ENCODE measurements around the gene RMC1. TPM values are rescaled to one million over a fixed set of nuclear protein-coding genes. Genes with fewer than 3 reads are reported as not detected.
A peak's percentile ranks its signal among the peaks of the same experiment; 100 is the strongest.
"Not testable (repeated sequence)": the region's sequence is repeated elsewhere in the genome, so short reads cannot be mapped to it uniquely, and the experiment has no call there.

RMC1 gene
- total and polyA plus RNA-seq, 2 donors, result 22.5 to 67.6 TPM

DNA sequence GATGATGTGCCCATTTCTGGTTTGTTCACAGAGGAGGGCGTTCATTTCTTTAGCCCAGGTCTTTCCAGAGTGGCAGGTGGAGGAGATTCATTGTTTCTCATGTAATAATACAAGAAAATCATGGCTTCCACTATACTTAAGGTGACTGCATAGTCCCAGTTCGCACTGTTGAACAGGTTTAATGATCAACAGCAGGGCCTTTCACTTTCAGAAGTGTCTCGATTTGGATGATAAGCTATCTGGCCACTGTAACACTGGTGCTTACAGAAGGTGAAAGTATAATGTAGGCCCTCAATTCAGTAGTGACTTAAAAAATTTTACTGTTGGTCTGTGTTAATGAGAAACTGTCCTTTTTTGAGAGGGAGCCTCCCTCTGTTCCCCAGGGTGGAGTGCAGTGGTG lies 1.4 kb downstream of the RMC1 start:
- no peak for DNase-seq (ENCODE audit: low read depth in 6 of 9, low spot score in 9 of 9)
- peaks cover 18% of the 10 kb centered on the region in 2 donors for H3K4me1 ChIP-seq (ENCODE audit: control insufficient read depth in 2 of 2, insufficient read depth in 2 of 2, low read length in 2 of 2)
- WGBS, result 86% methylated on average over 3 of the region's 3 CpGs
- peak overlapping the region in 1 of 2 donors; percentile 70 for H3K4me3 ChIP-seq (ENCODE audit: low read length in 2 of 2)
- no peaks in the 10 kb centered on the region for H3K27me3 ChIP-seq (ENCODE audit: control insufficient read depth in 2 of 2, insufficient read depth in 1 of 2, low read length in 1 of 2)
- peaks cover 21 to 31% of the 10 kb centered on the region in 2 donors for H3K36me3 ChIP-seq (ENCODE audit: control insufficient read depth in 2 of 2, insufficient read depth in 2 of 2, low read length in 1 of 2)
- H3K27ac ChIP-seq (ENCODE audit: low read depth in 1 of 2, low read length in 1 of 2), result no peak overlapping the region
- H3K9me3 ChIP-seq (ENCODE audit: control insufficient read depth in 2 of 2, insufficient read depth in 1 of 2, low read length in 1 of 2), result no peaks in the 10 kb centered on the region

DNA sequence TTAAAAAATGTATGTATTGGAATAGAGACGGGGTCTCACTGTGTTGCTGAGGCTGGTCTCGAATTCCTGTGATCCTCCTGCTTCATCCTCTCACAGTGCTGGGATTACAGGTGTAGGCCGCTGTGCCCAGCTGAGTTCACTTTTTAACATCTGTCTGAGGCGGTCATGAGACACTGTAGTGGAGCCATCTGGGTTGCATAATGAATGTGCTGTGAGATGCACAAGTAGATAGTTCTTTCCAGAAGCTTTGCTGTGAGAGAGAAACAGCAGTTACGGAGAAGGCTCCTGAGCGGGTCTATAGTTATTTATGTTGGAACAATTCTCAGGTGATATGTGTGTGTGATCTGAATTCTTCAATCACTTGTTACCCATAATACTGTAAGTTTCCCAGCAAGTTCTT lies 3.1 kb downstream of the RMC1 start:
- WGBS, result 98% methylated on average over 6 of the region's 6 CpGs
- no peak for DNase-seq (ENCODE audit: low read depth in 6 of 9, low spot score in 9 of 9)
- H3K36me3 ChIP-seq (ENCODE audit: control insufficient read depth in 2 of 2, insufficient read depth in 2 of 2, low read length in 1 of 2), result peaks cover 34 to 47% of the 10 kb centered on the region in 2 donors
- no peak overlapping the region for H3K27ac ChIP-seq (ENCODE audit: low read depth in 1 of 2, low read length in 1 of 2)
- H3K27me3 ChIP-seq (ENCODE audit: control insufficient read depth in 2 of 2, insufficient read depth in 1 of 2, low read length in 1 of 2), result no peaks in the 10 kb centered on the region
- H3K4me3 ChIP-seq (ENCODE audit: low read length in 2 of 2), result no peak overlapping the region
- H3K4me1 ChIP-seq (ENCODE audit: control insufficient read depth in 2 of 2, insufficient read depth in 2 of 2, low read length in 2 of 2), result peaks cover 18% of the 10 kb centered on the region in 2 donors
- H3K9me3 ChIP-seq (ENCODE audit: control insufficient read depth in 2 of 2, insufficient read depth in 1 of 2, low read length in 1 of 2), result no peaks in the 10 kb centered on the region

- not testable (repeated sequence) for H3K4me3 ChIP-seq (ENCODE audit: low read length in 2 of 2); H3K27ac ChIP-seq (ENCODE audit: low read depth in 1 of 2, low read length in 1 of 2); H3K9me3 ChIP-seq (ENCODE audit: control insufficient read depth in 2 of 2, insufficient read depth in 1 of 2, low read length in 1 of 2); H3K4me1 ChIP-seq (ENCODE audit: control insufficient read depth in 2 of 2, insufficient read depth in 2 of 2, low read length in 2 of 2); H3K27me3 ChIP-seq (ENCODE audit: control insufficient read depth in 2 of 2, insufficient read depth in 1 of 2, low read length in 1 of 2); DNase-seq (ENCODE audit: low read depth in 6 of 9, low spot score in 9 of 9)
- H3K36me3 ChIP-seq (ENCODE audit: control insufficient read depth in 2 of 2, insufficient read depth in 2 of 2, low read length in 1 of 2), result peaks cover 40 to 62% of the 10 kb centered on the region in 2 donors
- WGBS, result 96% methylated on average over 2 of the region's 2 CpGs
Observed at GRCh38 chr18:23510923-23511322, 7.6 kb downstream of the RMC1 start.

GRCh38 chr18:23512216-23512615 lies 8.9 kb downstream of the RMC1 start:
- not testable (repeated sequence) for H3K9me3 ChIP-seq (ENCODE audit: control insufficient read depth in 2 of 2, insufficient read depth in 1 of 2, low read length in 1 of 2); H3K27ac ChIP-seq (ENCODE audit: low read depth in 1 of 2, low read length in 1 of 2); H3K27me3 ChIP-seq (ENCODE audit: control insufficient read depth in 2 of 2, insufficient read depth in 1 of 2, low read length in 1 of 2); H3K4me3 ChIP-seq (ENCODE audit: low read length in 2 of 2); DNase-seq (ENCODE audit: low read depth in 6 of 9, low spot score in 9 of 9); H3K4me1 ChIP-seq (ENCODE audit: control insufficient read depth in 2 of 2, insufficient read depth in 2 of 2, low read length in 2 of 2)
- H3K36me3 ChIP-seq (ENCODE audit: control insufficient read depth in 2 of 2, insufficient read depth in 2 of 2, low read length in 1 of 2), result peaks cover 41 to 63% of the 10 kb centered on the region in 2 donors
- WGBS, result 73% methylated on average over 7 of the region's 7 CpGs

GRCh38 chr18:23512641-23513040 lies 9.3 kb downstream of the RMC1 start:
- no peaks in the 10 kb centered on the region for H3K27me3 ChIP-seq (ENCODE audit: control insufficient read depth in 2 of 2, insufficient read depth in 1 of 2, low read length in 1 of 2)
- no peaks in the 10 kb centered on the region for H3K4me1 ChIP-seq (ENCODE audit: control insufficient read depth in 2 of 2, insufficient read depth in 2 of 2, low read length in 2 of 2)
- H3K9me3 ChIP-seq (ENCODE audit: control insufficient read depth in 2 of 2, insufficient read depth in 1 of 2, low read length in 1 of 2), result no peaks in the 10 kb centered on the region
- no peak for DNase-seq (ENCODE audit: low read depth in 6 of 9, low spot score in 9 of 9)
- H3K4me3 ChIP-seq (ENCODE audit: low read length in 2 of 2), result no peak overlapping the region
- H3K36me3 ChIP-seq (ENCODE audit: control insufficient read depth in 2 of 2, insufficient read depth in 2 of 2, low read length in 1 of 2), result peaks cover 39 to 63% of the 10 kb centered on the region in 2 donors
- no peak overlapping the region for H3K27ac ChIP-seq (ENCODE audit: low read depth in 1 of 2, low read length in 1 of 2)
- WGBS, result 96% methylated on average over 1 of the region's 1 CpG

GRCh38 chr18:23515911-23516546 lies 12.7 kb downstream of the RMC1 start:
- Histone ChIP-seq H3K4me3 (ENCODE audit: low read length in 2 of 2) (no peak overlapping the region), H3K36me3 (ENCODE audit: control insufficient read depth in 2 of 2, insufficient read depth in 2 of 2, low read length in 1 of 2) (peaks cover 37 to 63% of the 10 kb centered on the region in 2 donors), H3K27ac (ENCODE audit: low read depth in 1 of 2, low read length in 1 of 2) (no peak overlapping the region), H3K27me3 (ENCODE audit: control insufficient read depth in 2 of 2, insufficient read depth in 1 of 2, low read length in 1 of 2) (no peaks in the 10 kb centered on the region), H3K4me1 (ENCODE audit: control insufficient read depth in 2 of 2, insufficient read depth in 2 of 2, low read length in 2 of 2) (no peaks in the 10 kb centered on the region), H3K9me3 (ENCODE audit: control insufficient read depth in 2 of 2, insufficient read depth in 1 of 2, low read length in 1 of 2) (no peaks in the 10 kb centered on the region)
- DNase-seq (ENCODE audit: low read depth in 6 of 9, low spot score in 9 of 9), result peak; percentile 49 to 87 (median 70)
- 58% methylated on average over 17 of the region's 17 CpGs for WGBS

GRCh38 chr18:23519734-23520133 lies 16.4 kb downstream of the RMC1 start:
- no peaks in the 10 kb centered on the region for H3K4me1 ChIP-seq (ENCODE audit: control insufficient read depth in 2 of 2, insufficient read depth in 2 of 2, low read length in 2 of 2)
- no peaks in the 10 kb centered on the region for H3K9me3 ChIP-seq (ENCODE audit: control insufficient read depth in 2 of 2, insufficient read depth in 1 of 2, low read length in 1 of 2)
- no peak overlapping the region for H3K27ac ChIP-seq (ENCODE audit: low read depth in 1 of 2, low read length in 1 of 2)
- 96% methylated on average over 4 of the region's 4 CpGs for WGBS
- H3K36me3 ChIP-seq (ENCODE audit: control insufficient read depth in 2 of 2, insufficient read depth in 2 of 2, low read length in 1 of 2), result peaks cover 67 to 81% of the 10 kb centered on the region in 2 donors
- no peak for DNase-seq (ENCODE audit: low read depth in 6 of 9, low spot score in 9 of 9)
- H3K27me3 ChIP-seq (ENCODE audit: control insufficient read depth in 2 of 2, insufficient read depth in 1 of 2, low read length in 1 of 2), result no peaks in the 10 kb centered on the region
- H3K4me3 ChIP-seq (ENCODE audit: low read length in 2 of 2), result no peak overlapping the region

DNA sequence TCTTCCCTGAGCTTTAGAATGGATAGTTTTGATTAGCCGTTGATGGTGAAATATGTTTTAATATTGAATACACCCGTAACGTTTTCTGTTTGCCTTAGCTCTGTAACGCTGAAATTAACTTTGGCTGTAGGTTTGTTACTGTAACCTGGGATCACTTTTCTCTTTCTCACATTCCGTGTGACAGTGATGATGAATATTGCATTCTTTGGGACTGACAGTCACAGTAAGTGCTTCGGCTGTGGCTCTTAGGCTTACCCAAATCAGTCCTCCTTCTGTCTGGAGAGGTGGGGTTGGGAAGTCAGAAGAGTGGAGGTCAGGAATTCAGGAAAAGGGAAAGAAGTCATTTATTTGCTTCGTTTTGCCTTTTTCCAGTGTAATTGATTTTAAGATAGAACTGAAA lies 18.0 kb downstream of the RMC1 start:
- Histone ChIP-seq H3K36me3 (ENCODE audit: control insufficient read depth in 2 of 2, insufficient read depth in 2 of 2, low read length in 1 of 2) (peaks cover 69 to 80% of the 10 kb centered on the region in 2 donors), H3K27ac (ENCODE audit: low read depth in 1 of 2, low read length in 1 of 2) (no peak overlapping the region), H3K9me3 (ENCODE audit: control insufficient read depth in 2 of 2, insufficient read depth in 1 of 2, low read length in 1 of 2) (no peaks in the 10 kb centered on the region), H3K4me3 (ENCODE audit: low read length in 2 of 2) (no peak overlapping the region), H3K4me1 (ENCODE audit: control insufficient read depth in 2 of 2, insufficient read depth in 2 of 2, low read length in 2 of 2) (no peaks in the 10 kb centered on the region), H3K27me3 (ENCODE audit: control insufficient read depth in 2 of 2, insufficient read depth in 1 of 2, low read length in 1 of 2) (no peaks in the 10 kb centered on the region)
- WGBS, result 93% methylated on average over 7 of the region's 7 CpGs
- DNase-seq (ENCODE audit: low read depth in 6 of 9, low spot score in 9 of 9), result no peak

GRCh38 chr18:23521907-23522306 lies 18.6 kb downstream of the RMC1 start:
- Histone ChIP-seq H3K27me3 (ENCODE audit: control insufficient read depth in 2 of 2, insufficient read depth in 1 of 2, low read length in 1 of 2) (no peaks in the 10 kb centered on the region), H3K36me3 (ENCODE audit: control insufficient read depth in 2 of 2, insufficient read depth in 2 of 2, low read length in 1 of 2) (peaks cover 72 to 80% of the 10 kb centered on the region in 2 donors), H3K9me3 (ENCODE audit: control insufficient read depth in 2 of 2, insufficient read depth in 1 of 2, low read length in 1 of 2) (no peaks in the 10 kb centered on the region), H3K4me3 (ENCODE audit: low read length in 2 of 2) (no peak overlapping the region), H3K4me1 (ENCODE audit: control insufficient read depth in 2 of 2, insufficient read depth in 2 of 2, low read length in 2 of 2) (no peaks in the 10 kb centered on the region), H3K27ac (ENCODE audit: low read depth in 1 of 2, low read length in 1 of 2) (no peak overlapping the region)
- no peak for DNase-seq (ENCODE audit: low read depth in 6 of 9, low spot score in 9 of 9)
- WGBS, result 98% methylated on average over 7 of the region's 7 CpGs
